ENCODE data around the gene DEAF1. TPM values are rescaled to one million over a fixed set of nuclear protein-coding genes. Genes with fewer than 3 reads are reported as not detected.
A peak's percentile ranks its signal among the peaks of the same experiment; 100 is the strongest.

Gene DEAF1
- total RNA-seq, 1 donor from 2014 or later: 39.8 TPM

GRCh38 chr11:640021-640706 lies 54.9 kb downstream of the DEAF1 start:
- no peaks in the 10 kb centered on the region for H3K9me3 Mint-ChIP-seq
- POLR2A ChIA-PET: interaction anchor here (1.6 kb wide), 1 partner anchor 24 kb away, joined by 4 read pairs; the partner anchor contains the start of gene IRF7
- intact Hi-C loops (cut with micrococcal nuclease): no loop called here
- DNase-seq: no peak
- ATAC-seq (ENCODE audit: low read depth): peak; percentile 56
- H3K27me3 Mint-ChIP-seq: peaks cover 23% of the 10 kb centered on the region
- peak overlapping the region; percentile 56 for H3K4me3 Mint-ChIP-seq
- no peak overlapping the region for H3K27ac Mint-ChIP-seq
- CTCF ChIA-PET: no interaction called here
- H3K4me1 Mint-ChIP-seq: peaks cover 24% of the 10 kb centered on the region
- H3K36me3 Mint-ChIP-seq (ENCODE audit: low read depth): peaks cover 7% of the 10 kb centered on the region
- TF ChIP-seq, protein P1, sequence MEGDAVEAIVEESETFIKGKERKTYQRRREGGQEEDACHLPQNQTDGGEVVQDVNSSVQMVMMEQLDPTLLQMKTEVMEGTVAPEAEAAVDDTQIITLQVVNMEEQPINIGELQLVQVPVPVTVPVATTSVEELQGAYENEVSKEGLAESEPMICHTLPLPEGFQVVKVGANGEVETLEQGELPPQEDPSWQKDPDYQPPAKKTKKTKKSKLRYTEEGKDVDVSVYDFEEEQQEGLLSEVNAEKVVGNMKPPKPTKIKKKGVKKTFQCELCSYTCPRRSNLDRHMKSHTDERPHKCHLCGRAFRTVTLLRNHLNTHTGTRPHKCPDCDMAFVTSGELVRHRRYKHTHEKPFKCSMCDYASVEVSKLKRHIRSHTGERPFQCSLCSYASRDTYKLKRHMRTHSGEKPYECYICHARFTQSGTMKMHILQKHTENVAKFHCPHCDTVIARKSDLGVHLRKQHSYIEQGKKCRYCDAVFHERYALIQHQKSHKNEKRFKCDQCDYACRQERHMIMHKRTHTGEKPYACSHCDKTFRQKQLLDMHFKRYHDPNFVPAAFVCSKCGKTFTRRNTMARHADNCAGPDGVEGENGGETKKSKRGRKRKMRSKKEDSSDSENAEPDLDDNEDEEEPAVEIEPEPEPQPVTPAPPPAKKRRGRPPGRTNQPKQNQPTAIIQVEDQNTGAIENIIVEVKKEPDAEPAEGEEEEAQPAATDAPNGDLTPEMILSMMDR (IDR thresholded peaks at IDR 0.05): no peak

GRCh38 chr11:639332-639955 lies 55.6 kb downstream of the DEAF1 start:
- DNase-seq: no peak
- Mint-ChIP-seq H3K27ac (no peak overlapping the region), H3K27me3 (peaks cover 23% of the 10 kb centered on the region), H3K4me1 (peaks cover 24% of the 10 kb centered on the region), H3K9me3 (no peaks in the 10 kb centered on the region), H3K36me3 (ENCODE audit: low read depth) (peaks cover 5% of the 10 kb centered on the region), H3K4me3 (no peak overlapping the region)
- TF ChIP-seq, protein P1 (IDR thresholded peaks at IDR 0.05): no peak
- CTCF ChIA-PET: no interaction called here
- intact Hi-C loops (cut with micrococcal nuclease): no loop called here
- peak; percentile 15 for ATAC-seq (ENCODE audit: low read depth)
- POLR2A ChIA-PET: no interaction called here

DNA sequence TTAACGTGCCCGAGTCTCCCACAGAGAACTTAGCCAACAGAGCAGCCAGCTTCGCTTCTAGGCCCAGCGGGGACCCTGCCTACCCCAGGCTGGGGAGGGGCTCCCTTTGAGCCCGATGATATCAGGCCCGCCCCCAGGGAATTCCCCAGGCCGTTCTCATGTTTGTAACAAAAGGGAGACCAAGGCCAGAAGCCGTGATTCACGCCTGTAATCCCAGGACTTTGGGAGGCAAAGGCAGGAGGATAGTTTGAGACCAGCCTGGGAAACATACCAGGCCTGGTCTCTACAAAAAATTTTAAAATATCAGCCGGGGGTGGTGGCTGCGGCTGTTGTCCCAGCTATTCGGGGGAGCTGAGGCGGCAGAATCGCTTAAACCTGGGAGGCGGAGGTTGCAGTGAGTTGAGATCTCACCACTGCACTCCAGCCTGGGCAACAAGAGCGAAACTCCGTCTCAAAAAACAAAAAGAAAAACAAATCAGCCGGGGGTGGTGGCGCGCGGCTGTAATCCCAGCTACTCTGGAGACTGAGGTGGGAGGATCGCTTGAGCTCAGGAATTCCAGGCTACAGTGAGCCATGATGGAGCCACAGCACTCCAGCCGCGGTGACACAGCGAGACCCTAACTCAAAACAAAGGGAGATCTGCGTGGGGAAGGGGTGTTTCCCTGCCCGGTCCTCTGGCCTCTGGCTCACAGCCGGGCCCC lies 56.2 kb downstream of the DEAF1 start:
- ChIA-PET CTCF (no interaction called here), POLR2A (no interaction called here)
- H3K27ac Mint-ChIP-seq: no peak overlapping the region
- no peak overlapping the region for H3K4me3 Mint-ChIP-seq
- intact Hi-C loops (cut with micrococcal nuclease): no loop called here
- H3K4me1 Mint-ChIP-seq: peaks cover 24% of the 10 kb centered on the region
- TF ChIP-seq, protein P1 (IDR thresholded peaks at IDR 0.05): no peak
- peaks cover 23% of the 10 kb centered on the region for H3K27me3 Mint-ChIP-seq
- H3K9me3 Mint-ChIP-seq: no peaks in the 10 kb centered on the region
- ATAC-seq (ENCODE audit: low read depth) (no peak), DNase-seq (no peak)
- H3K36me3 Mint-ChIP-seq (ENCODE audit: low read depth): peaks cover 5% of the 10 kb centered on the region

- ChIA-PET POLR2A (no interaction called here), CTCF (no interaction called here)
- peaks cover 2% of the 10 kb centered on the region for H3K36me3 Mint-ChIP-seq (ENCODE audit: low read depth)
- no peaks in the 10 kb centered on the region for H3K9me3 Mint-ChIP-seq
- no peak overlapping the region for H3K27ac Mint-ChIP-seq
- ATAC-seq (ENCODE audit: low read depth) (no peak), DNase-seq (no peak)
- H3K27me3 Mint-ChIP-seq: peaks cover 23% of the 10 kb centered on the region
- TF ChIP-seq, protein P1 (IDR thresholded peaks at IDR 0.05): no peak
- H3K4me3 Mint-ChIP-seq: peak overlapping the region; percentile 66
- intact Hi-C loops (cut with micrococcal nuclease): loop anchor here (2.0 kb wide), 1 partner anchor 21 kb away; no protein-coding TSS in a partner anchor
- peaks cover 24% of the 10 kb centered on the region for H3K4me1 Mint-ChIP-seq
Observed at GRCh38 chr11:637593-638521, 57.2 kb downstream of the DEAF1 start.

Measured in activated B cell treated with CpG ODN at 0.5 μM for 24 hours (primary cell).